Measurements from ENCODE around the gene OLFML2A. TPM values are rescaled to one million over a fixed set of nuclear protein-coding genes. Genes with fewer than 3 reads are reported as not detected.

Gene OLFML2A
- total RNA-seq, 1 experiment from 2014 or later = 6.7 TPM

DNA sequence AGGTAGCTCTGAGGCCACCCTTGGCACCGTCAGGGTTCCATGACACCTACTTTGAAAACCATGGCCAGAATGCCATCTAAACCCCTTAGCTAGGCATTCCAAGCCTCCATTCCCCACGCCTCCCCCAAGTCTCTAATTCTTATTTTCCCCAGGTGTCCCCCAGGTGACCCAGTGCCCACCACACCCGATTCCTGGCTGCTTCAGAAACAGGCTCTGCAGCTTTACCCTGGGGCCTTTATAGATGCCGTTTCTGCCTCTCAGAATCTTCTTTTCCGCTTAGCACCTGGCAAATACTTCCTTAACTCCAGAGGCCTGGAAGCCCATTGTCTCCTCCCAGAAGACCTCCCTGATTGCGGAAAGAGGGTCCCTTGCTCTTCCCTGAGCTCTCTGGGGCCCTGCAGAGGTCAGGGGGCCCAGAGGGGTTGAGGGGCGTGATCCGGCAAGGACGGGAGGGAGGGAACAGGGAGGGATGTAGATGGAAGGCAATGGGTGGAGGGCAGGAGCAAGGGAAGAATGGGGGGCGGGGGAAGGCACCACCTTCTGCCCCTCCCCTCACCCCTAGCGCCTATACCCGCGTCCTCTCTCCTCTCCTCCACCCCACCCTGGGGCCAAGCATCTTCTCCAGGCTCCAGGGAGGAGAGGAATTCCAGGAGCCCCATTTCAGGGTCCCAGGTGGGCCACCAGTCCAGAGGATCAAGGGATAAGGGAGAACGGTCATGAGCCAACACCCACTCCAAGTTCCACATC lies 64.3 kb downstream of the OLFML2A start:
- Mint-ChIP-seq H3K27me3 (ENCODE audit: low read depth) (no peaks in the 10 kb centered on the region), H3K4me3 (no peak overlapping the region), H3K36me3 (no peaks in the 10 kb centered on the region), H3K9me3 (peaks cover 3% of the 10 kb centered on the region; the same call in 1 of the 2 replicates), H3K4me1 (peaks cover 3% of the 10 kb centered on the region; the same call in 1 of the 2 replicates), H3K27ac (no peak overlapping the region)
- no peak for TF ChIP-seq NFE2L1 (CRISPR knock-in tag; IDR thresholded peaks at IDR 0.05)
- TF ChIP-seq MXD4 (CRISPR knock-in tag; IDR thresholded peaks at IDR 0.05; ENCODE audit: borderline replicate concordance) = no peak
- TF ChIP-seq, protein P1, sequence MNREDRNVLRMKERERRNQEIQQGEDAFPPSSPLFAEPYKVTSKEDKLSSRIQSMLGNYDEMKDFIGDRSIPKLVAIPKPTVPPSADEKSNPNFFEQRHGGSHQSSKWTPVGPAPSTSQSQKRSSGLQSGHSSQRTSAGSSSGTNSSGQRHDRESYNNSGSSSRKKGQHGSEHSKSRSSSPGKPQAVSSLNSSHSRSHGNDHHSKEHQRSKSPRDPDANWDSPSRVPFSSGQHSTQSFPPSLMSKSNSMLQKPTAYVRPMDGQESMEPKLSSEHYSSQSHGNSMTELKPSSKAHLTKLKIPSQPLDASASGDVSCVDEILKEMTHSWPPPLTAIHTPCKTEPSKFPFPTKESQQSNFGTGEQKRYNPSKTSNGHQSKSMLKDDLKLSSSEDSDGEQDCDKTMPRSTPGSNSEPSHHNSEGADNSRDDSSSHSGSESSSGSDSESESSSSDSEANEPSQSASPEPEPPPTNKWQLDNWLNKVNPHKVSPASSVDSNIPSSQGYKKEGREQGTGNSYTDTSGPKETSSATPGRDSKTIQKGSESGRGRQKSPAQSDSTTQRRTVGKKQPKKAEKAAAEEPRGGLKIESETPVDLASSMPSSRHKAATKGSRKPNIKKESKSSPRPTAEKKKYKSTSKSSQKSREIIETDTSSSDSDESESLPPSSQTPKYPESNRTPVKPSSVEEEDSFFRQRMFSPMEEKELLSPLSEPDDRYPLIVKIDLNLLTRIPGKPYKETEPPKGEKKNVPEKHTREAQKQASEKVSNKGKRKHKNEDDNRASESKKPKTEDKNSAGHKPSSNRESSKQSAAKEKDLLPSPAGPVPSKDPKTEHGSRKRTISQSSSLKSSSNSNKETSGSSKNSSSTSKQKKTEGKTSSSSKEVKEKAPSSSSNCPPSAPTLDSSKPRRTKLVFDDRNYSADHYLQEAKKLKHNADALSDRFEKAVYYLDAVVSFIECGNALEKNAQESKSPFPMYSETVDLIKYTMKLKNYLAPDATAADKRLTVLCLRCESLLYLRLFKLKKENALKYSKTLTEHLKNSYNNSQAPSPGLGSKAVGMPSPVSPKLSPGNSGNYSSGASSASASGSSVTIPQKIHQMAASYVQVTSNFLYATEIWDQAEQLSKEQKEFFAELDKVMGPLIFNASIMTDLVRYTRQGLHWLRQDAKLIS (CRISPR knock-in tag; IDR thresholded peaks at IDR 0.05; ENCODE audit: borderline replicate concordance) = no peak
- TF ChIP-seq, protein P2, sequence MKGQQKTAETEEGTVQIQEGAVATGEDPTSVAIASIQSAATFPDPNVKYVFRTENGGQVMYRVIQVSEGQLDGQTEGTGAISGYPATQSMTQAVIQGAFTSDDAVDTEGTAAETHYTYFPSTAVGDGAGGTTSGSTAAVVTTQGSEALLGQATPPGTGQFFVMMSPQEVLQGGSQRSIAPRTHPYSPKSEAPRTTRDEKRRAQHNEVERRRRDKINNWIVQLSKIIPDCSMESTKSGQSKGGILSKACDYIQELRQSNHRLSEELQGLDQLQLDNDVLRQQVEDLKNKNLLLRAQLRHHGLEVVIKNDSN (CRISPR knock-in tag; IDR thresholded peaks at IDR 0.05) = no peak
- no peak for TF ChIP-seq CREB1 (CRISPR knock-in tag; IDR thresholded peaks at IDR 0.05)
- no peak for TF ChIP-seq ZNF317 (CRISPR knock-in tag; IDR thresholded peaks at IDR 0.05; ENCODE audit: borderline replicate concordance, low read depth)
- TF ChIP-seq, protein P3, sequence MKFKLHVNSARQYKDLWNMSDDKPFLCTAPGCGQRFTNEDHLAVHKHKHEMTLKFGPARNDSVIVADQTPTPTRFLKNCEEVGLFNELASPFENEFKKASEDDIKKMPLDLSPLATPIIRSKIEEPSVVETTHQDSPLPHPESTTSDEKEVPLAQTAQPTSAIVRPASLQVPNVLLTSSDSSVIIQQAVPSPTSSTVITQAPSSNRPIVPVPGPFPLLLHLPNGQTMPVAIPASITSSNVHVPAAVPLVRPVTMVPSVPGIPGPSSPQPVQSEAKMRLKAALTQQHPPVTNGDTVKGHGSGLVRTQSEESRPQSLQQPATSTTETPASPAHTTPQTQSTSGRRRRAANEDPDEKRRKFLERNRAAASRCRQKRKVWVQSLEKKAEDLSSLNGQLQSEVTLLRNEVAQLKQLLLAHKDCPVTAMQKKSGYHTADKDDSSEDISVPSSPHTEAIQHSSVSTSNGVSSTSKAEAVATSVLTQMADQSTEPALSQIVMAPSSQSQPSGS (CRISPR knock-in tag; IDR thresholded peaks at IDR 0.05; ENCODE audit: borderline replicate concordance, low read depth) = no peak
- TF ChIP-seq, protein P4, sequence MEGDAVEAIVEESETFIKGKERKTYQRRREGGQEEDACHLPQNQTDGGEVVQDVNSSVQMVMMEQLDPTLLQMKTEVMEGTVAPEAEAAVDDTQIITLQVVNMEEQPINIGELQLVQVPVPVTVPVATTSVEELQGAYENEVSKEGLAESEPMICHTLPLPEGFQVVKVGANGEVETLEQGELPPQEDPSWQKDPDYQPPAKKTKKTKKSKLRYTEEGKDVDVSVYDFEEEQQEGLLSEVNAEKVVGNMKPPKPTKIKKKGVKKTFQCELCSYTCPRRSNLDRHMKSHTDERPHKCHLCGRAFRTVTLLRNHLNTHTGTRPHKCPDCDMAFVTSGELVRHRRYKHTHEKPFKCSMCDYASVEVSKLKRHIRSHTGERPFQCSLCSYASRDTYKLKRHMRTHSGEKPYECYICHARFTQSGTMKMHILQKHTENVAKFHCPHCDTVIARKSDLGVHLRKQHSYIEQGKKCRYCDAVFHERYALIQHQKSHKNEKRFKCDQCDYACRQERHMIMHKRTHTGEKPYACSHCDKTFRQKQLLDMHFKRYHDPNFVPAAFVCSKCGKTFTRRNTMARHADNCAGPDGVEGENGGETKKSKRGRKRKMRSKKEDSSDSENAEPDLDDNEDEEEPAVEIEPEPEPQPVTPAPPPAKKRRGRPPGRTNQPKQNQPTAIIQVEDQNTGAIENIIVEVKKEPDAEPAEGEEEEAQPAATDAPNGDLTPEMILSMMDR (IDR thresholded peaks at IDR 0.05) = no peak
- TF ChIP-seq ELF4 (CRISPR knock-in tag; IDR thresholded peaks at IDR 0.05; ENCODE audit: low read depth) = no peak
- TF ChIP-seq CREM (CRISPR knock-in tag; IDR thresholded peaks at IDR 0.05) = no peak
- no peak for DNase-seq (ENCODE audit: low spot score)
- ATAC-seq = no peak
- ChIA-PET CTCF (interaction anchor here (0.6 to 12.7 kb wide), 30 partner anchors 11 to 563 kb away, joined by 3 to 323 read pairs (median 8); partner anchors contain the start of genes ARPC5L, NR6A1, OLFML2A and RPL35), POLR2A (interaction anchor here (1.0 to 1.5 kb wide), 5 partner anchors 15 to 70 kb away, joined by 3 to 7 read pairs (median 6); partner anchors contain the start of genes NR6A1 and OLFML2A)

DNA sequence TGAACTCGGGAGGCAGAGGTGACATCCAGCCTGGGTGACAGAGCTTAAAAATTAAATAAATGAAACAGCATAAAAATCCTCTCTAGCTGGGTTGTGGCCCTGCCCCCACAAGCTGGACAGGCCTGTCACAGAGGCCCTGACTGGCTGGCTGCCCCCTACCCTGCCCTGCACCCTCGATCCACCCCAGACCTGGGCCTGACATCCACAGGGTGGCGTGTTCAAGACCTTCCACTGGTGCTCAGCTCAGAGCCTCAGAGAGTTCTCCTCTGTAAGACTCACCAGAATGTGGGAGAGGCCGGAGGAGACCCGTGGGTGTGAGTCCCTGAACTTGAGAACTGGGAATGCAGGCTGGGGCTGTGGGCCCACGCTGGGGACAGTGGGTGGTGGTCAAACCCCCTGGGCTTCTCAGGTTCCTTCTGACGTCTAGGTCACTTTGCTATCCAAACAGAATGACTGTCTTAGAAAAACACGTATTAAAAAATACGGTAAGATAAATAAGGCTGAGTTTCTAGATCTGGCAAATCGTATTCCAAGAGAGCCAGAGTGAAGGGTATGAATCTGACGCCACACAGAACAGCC lies 66.6 kb downstream of the OLFML2A start:
- Mint-ChIP-seq H3K9me3 (no peaks in the 10 kb centered on the region), H3K4me3 (no peak overlapping the region), H3K36me3 (no peaks in the 10 kb centered on the region), H3K4me1 (peaks cover 3% of the 10 kb centered on the region; the same call in 1 of the 2 replicates), H3K27ac (no peak overlapping the region), H3K27me3 (ENCODE audit: low read depth) (no peaks in the 10 kb centered on the region)
- ChIA-PET CTCF (interaction anchor here (11.4 to 12.7 kb wide), 2 partner anchors 9 to 69 kb away, joined by 283 to 323 read pairs; partner anchors contain the start of genes NR6A1, OLFML2A and WDR38), POLR2A (no interaction called here)
- DNase-seq (ENCODE audit: low spot score) = no peak
- no peak for ATAC-seq
- TF ChIP-seq TCF7 (CRISPR knock-in tag; IDR thresholded peaks at IDR 0.05; ENCODE audit: low read depth) (no peak), ZBTB21 (CRISPR knock-in tag; IDR thresholded peaks at IDR 0.05; ENCODE audit: borderline replicate concordance) (no peak), MYBL2 (CRISPR knock-in tag; IDR thresholded peaks at IDR 0.05) (no peak), EMX1 (CRISPR knock-in tag; IDR thresholded peaks at IDR 0.05) (no peak), TEAD1 (CRISPR knock-in tag; IDR thresholded peaks at IDR 0.05) (no peak), SMAD4 (CRISPR knock-in tag; IDR thresholded peaks at IDR 0.05) (no peak), ZNF263 (CRISPR knock-in tag; IDR thresholded peaks at IDR 0.05; ENCODE audit: low read depth) (no peak)
- TF ChIP-seq, protein P5, sequence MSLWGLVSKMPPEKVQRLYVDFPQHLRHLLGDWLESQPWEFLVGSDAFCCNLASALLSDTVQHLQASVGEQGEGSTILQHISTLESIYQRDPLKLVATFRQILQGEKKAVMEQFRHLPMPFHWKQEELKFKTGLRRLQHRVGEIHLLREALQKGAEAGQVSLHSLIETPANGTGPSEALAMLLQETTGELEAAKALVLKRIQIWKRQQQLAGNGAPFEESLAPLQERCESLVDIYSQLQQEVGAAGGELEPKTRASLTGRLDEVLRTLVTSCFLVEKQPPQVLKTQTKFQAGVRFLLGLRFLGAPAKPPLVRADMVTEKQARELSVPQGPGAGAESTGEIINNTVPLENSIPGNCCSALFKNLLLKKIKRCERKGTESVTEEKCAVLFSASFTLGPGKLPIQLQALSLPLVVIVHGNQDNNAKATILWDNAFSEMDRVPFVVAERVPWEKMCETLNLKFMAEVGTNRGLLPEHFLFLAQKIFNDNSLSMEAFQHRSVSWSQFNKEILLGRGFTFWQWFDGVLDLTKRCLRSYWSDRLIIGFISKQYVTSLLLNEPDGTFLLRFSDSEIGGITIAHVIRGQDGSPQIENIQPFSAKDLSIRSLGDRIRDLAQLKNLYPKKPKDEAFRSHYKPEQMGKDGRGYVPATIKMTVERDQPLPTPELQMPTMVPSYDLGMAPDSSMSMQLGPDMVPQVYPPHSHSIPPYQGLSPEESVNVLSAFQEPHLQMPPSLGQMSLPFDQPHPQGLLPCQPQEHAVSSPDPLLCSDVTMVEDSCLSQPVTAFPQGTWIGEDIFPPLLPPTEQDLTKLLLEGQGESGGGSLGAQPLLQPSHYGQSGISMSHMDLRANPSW (CRISPR knock-in tag; conservative IDR thresholded peaks at IDR 0.05; ENCODE audit: low read depth) = no peak
- TF ChIP-seq, protein P6, sequence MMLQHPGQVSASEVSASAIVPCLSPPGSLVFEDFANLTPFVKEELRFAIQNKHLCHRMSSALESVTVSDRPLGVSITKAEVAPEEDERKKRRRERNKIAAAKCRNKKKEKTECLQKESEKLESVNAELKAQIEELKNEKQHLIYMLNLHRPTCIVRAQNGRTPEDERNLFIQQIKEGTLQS (CRISPR knock-in tag; conservative IDR thresholded peaks at IDR 0.05) = no peak

Measured in WTC11 (cell line).